ENCODE results near the gene SLC12A7. TPM values are rescaled to one million over a fixed set of nuclear protein-coding genes. Genes with fewer than 3 reads are reported as not detected.

Gene SLC12A7
- total and polyA plus RNA-seq, 2 donors (not counting 1 experiment from before 2014, with no cell fraction given) = 2.9 to 23.9 TPM

GRCh38 chr5:1124205-1125029 is 12.6 kb upstream of the SLC12A7 start:
- no peaks in the 10 kb centered on the region for H3K9me3 ChIP-seq (ENCODE audit: control insufficient read depth, insufficient read depth, low read depth, low read length)
- H3K79me2 ChIP-seq (ENCODE audit: control insufficient read depth, insufficient read depth, low read length) = no peaks in the 10 kb centered on the region
- H3K36me3 ChIP-seq (ENCODE audit: control insufficient read depth, insufficient read depth, low read length) = no peaks in the 10 kb centered on the region
- peaks cover 3% of the 10 kb centered on the region for H3K27me3 ChIP-seq (ENCODE audit: control insufficient read depth, insufficient read depth, low read length)
- H3K4me1 ChIP-seq (ENCODE audit: control insufficient read depth, extremely low read depth, insufficient read depth, low read length) = no peaks in the 10 kb centered on the region
- no peak overlapping the region for H3K9ac ChIP-seq (ENCODE audit: insufficient read depth, low read length)
- no peak overlapping the region for H2AFZ ChIP-seq (ENCODE audit: low read length)
- no peaks in the 10 kb centered on the region for H4K20me1 ChIP-seq (ENCODE audit: control insufficient read depth, extremely low read depth, insufficient read depth, low read length)
- H3K4me3 ChIP-seq (replicated peaks in 1 of 4; ENCODE audit: control extremely low read depth in 1 of 4, insufficient read depth in 1 of 4, low read depth in 3 of 4, low read length in 4 of 4) = no peak overlapping the region
- DNase-seq (ENCODE audit: low read depth in 2 of 2) = no peak
- no peak overlapping the region for H3K4me2 ChIP-seq (ENCODE audit: extremely low read depth, insufficient read depth, low read length)
- H3K27ac ChIP-seq (ENCODE audit: insufficient read depth, low read length) = no peak overlapping the region
- no peak for TF ChIP-seq CTCF (conservative IDR thresholded peaks at IDR 0.05 in 1 of 2, IDR thresholded peaks at IDR 0.05 in 1 of 2; ENCODE audit: low read depth in 1 of 2, low read length in 2 of 2)
- TF ChIP-seq EZH2 (IDR thresholded peaks at IDR 0.05; ENCODE audit: low read length, missing control alignments) = no peak

- H3K27ac ChIP-seq (ENCODE audit: insufficient read depth, low read length) = no peak overlapping the region
- no peak overlapping the region for H3K4me2 ChIP-seq (ENCODE audit: extremely low read depth, insufficient read depth, low read length)
- H3K4me3 ChIP-seq (replicated peaks in 1 of 4; ENCODE audit: control extremely low read depth in 1 of 4, insufficient read depth in 1 of 4, low read depth in 3 of 4, low read length in 4 of 4) = no peak overlapping the region
- no peaks in the 10 kb centered on the region for H4K20me1 ChIP-seq (ENCODE audit: control insufficient read depth, extremely low read depth, insufficient read depth, low read length)
- H3K36me3 ChIP-seq (ENCODE audit: control insufficient read depth, insufficient read depth, low read length) = no peaks in the 10 kb centered on the region
- TF ChIP-seq CTCF (conservative IDR thresholded peaks at IDR 0.05 in 1 of 2, IDR thresholded peaks at IDR 0.05 in 1 of 2; ENCODE audit: low read depth in 1 of 2, low read length in 2 of 2) = no peak
- no peak for TF ChIP-seq EZH2 (IDR thresholded peaks at IDR 0.05; ENCODE audit: low read length, missing control alignments)
- no peak overlapping the region for H3K9ac ChIP-seq (ENCODE audit: insufficient read depth, low read length)
- H3K79me2 ChIP-seq (ENCODE audit: control insufficient read depth, insufficient read depth, low read length) = no peaks in the 10 kb centered on the region
- no peak for DNase-seq (ENCODE audit: low read depth in 2 of 2)
- H3K9me3 ChIP-seq (ENCODE audit: control insufficient read depth, insufficient read depth, low read depth, low read length) = no peaks in the 10 kb centered on the region
- H3K27me3 ChIP-seq (ENCODE audit: control insufficient read depth, insufficient read depth, low read length) = peaks cover 3% of the 10 kb centered on the region
- no peaks in the 10 kb centered on the region for H3K4me1 ChIP-seq (ENCODE audit: control insufficient read depth, extremely low read depth, insufficient read depth, low read length)
- no peak overlapping the region for H2AFZ ChIP-seq (ENCODE audit: low read length)
Measured at GRCh38 chr5:1123418-1124147, 11.7 kb upstream of the SLC12A7 start.

- DNase-seq (ENCODE audit: low read depth in 2 of 2) = no peak
- H3K27me3 ChIP-seq (ENCODE audit: control insufficient read depth, insufficient read depth, low read length) = peaks cover 3% of the 10 kb centered on the region
- no peak for TF ChIP-seq EZH2 (IDR thresholded peaks at IDR 0.05; ENCODE audit: low read length, missing control alignments)
Measured at GRCh38 chr5:1122511-1123294, 10.8 kb upstream of the SLC12A7 start.

More at GRCh38 chr5:1122511-1123294, 10.8 kb upstream of the SLC12A7 start:
- no peak overlapping the region for H3K9ac ChIP-seq (ENCODE audit: insufficient read depth, low read length)
- H3K79me2 ChIP-seq (ENCODE audit: control insufficient read depth, insufficient read depth, low read length) = no peaks in the 10 kb centered on the region
- H3K4me1 ChIP-seq (ENCODE audit: control insufficient read depth, extremely low read depth, insufficient read depth, low read length) = no peaks in the 10 kb centered on the region
- H4K20me1 ChIP-seq (ENCODE audit: control insufficient read depth, extremely low read depth, insufficient read depth, low read length) = no peaks in the 10 kb centered on the region
- no peak overlapping the region for H2AFZ ChIP-seq (ENCODE audit: low read length)
- no peaks in the 10 kb centered on the region for H3K9me3 ChIP-seq (ENCODE audit: control insufficient read depth, insufficient read depth, low read depth, low read length)
- no peak overlapping the region for H3K4me2 ChIP-seq (ENCODE audit: extremely low read depth, insufficient read depth, low read length)
- H3K4me3 ChIP-seq (replicated peaks in 1 of 4; ENCODE audit: control extremely low read depth in 1 of 4, insufficient read depth in 1 of 4, low read depth in 3 of 4, low read length in 4 of 4) = no peak overlapping the region
- no peak overlapping the region for H3K27ac ChIP-seq (ENCODE audit: insufficient read depth, low read length)
- no peaks in the 10 kb centered on the region for H3K36me3 ChIP-seq (ENCODE audit: control insufficient read depth, insufficient read depth, low read length)
